H9 (cell line): ENCODE results near the gene HNRNPD. TPM values are rescaled to one million over a fixed set of nuclear protein-coding genes. Genes with fewer than 3 reads are reported as not detected.

Source experiments
- DNase-seq: peaks from one replicate; pipeline ENCODE4 v3.0.0-alpha.2; 2017
- H2AFZ ChIP-seq: one replicate; pipeline ENCODE4 v1.6.1; 2013; ENCODE audit warnings: mild to moderate bottlenecking, low read length, control low read depth, moderate library complexity
- H2AK5ac ChIP-seq: 2 replicates; pipeline ENCODE4 v1.6.1; 2013; ENCODE audit warnings: low read length, control low read depth, mixed read lengths; ENCODE audit not compliant: insufficient read length
- H2BK120ac ChIP-seq: one replicate; pipeline ENCODE4 v1.6.1; 2013; ENCODE audit warnings: low read depth, mild to moderate bottlenecking, low read length, control low read depth, inconsistent platforms; ENCODE audit not compliant: poor library complexity, severe bottlenecking
- H2BK12ac ChIP-seq: 2 replicates; pipeline ENCODE4 v1.6.1; 2013; ENCODE audit warnings: low read length, control low read depth, mixed read lengths, low read depth; ENCODE audit not compliant: insufficient read length
- H2BK15ac ChIP-seq: 2 replicates; pipeline ENCODE4 v1.6.1; 2013; ENCODE audit warnings: low read depth, low read length, control low read depth
- H2BK20ac ChIP-seq: one replicate; pipeline ENCODE4 v1.6.1; 2013; ENCODE audit warnings: low read depth, mild to moderate bottlenecking, low read length, control low read depth, inconsistent platforms; ENCODE audit not compliant: poor library complexity, severe bottlenecking
- H2BK5ac ChIP-seq: 2 replicates; pipeline ENCODE4 v1.6.1; 2013; ENCODE audit warnings: low read length, control low read depth, mixed read lengths; ENCODE audit not compliant: insufficient read length
- H3K14ac ChIP-seq: 2 replicates; pipeline ENCODE4 v1.6.1; 2013; ENCODE audit warnings: low read length, control low read depth; ENCODE audit not compliant: insufficient read depth
- H3K18ac ChIP-seq: 2 replicates; pipeline ENCODE4 v1.6.1; 2013; ENCODE audit warnings: low read depth, mild to moderate bottlenecking, mixed read lengths, low read length, control low read depth; ENCODE audit not compliant: insufficient read length
- H3K23ac ChIP-seq: 2 replicates; pipeline ENCODE4 v1.6.1; 2013; ENCODE audit warnings: low read length, control low read depth, mixed read lengths, low read depth; ENCODE audit not compliant: insufficient read length
- H3K23me2 ChIP-seq: 2 replicates; pipeline ENCODE4 v1.6.1; 2013; ENCODE audit warnings: low read depth, mild to moderate bottlenecking, mixed read lengths, low read length, control low read depth; ENCODE audit not compliant: insufficient read length, poor library complexity, severe bottlenecking
- H3K27ac ChIP-seq: 2 replicates; pipeline ENCODE4 v1.5.1; 2013; ENCODE audit warnings: low read length, control low read depth, mixed read lengths, low read depth; ENCODE audit not compliant: insufficient read length
- H3K27me3 ChIP-seq: 2 replicates; pipeline ENCODE4 v1.6.1; 2013; ENCODE audit warnings: low read length, control low read depth, inconsistent platforms; ENCODE audit not compliant: insufficient read depth
- H3K4ac ChIP-seq: 2 replicates; pipeline ENCODE4 v1.6.1; 2013; ENCODE audit warnings: low read depth, mild to moderate bottlenecking, control low read depth, inconsistent platforms, low read length, moderate library complexity
- H3K4me1 ChIP-seq: 2 replicates; pipeline ENCODE4 v1.6.1; 2013; ENCODE audit warnings: low read length, control low read depth, inconsistent platforms; ENCODE audit not compliant: insufficient read depth
- H3K4me2 ChIP-seq: 2 replicates; pipeline ENCODE4 v1.6.1; 2013; ENCODE audit warnings: low read length, control low read depth, mixed read lengths; ENCODE audit not compliant: insufficient read length, insufficient read depth
- H3K56ac ChIP-seq: 2 replicates; pipeline ENCODE4 v1.6.1; 2013; ENCODE audit warnings: low read depth, mild to moderate bottlenecking, mixed read lengths, low read length, control low read depth; ENCODE audit not compliant: insufficient read length
- H3K79me1 ChIP-seq: 2 replicates; pipeline ENCODE4 v1.6.1; 2013; ENCODE audit warnings: low read depth, mild to moderate bottlenecking, moderate library complexity, low read length, control low read depth, inconsistent platforms; ENCODE audit not compliant: insufficient read depth, poor library complexity, severe bottlenecking
- H3K79me2 ChIP-seq: 2 replicates; pipeline ENCODE4 v1.6.1; 2013; ENCODE audit warnings: low read length, control low read depth, inconsistent platforms; ENCODE audit not compliant: insufficient read depth
- H3K9ac ChIP-seq: 2 replicates; pipeline ENCODE4 v1.6.1; 2013; ENCODE audit warnings: low read length, control low read depth, mixed read lengths; ENCODE audit not compliant: insufficient read length; ENCODE audit errors: extremely low read depth
- H3K9me3 ChIP-seq: one replicate; pipeline ENCODE4 v1.6.1; 2013; ENCODE audit warnings: low read depth, low read length, inconsistent platforms; ENCODE audit not compliant: control insufficient read depth
- H3T11ph ChIP-seq: one replicate; pipeline ENCODE4 v1.6.1; 2013; ENCODE audit warnings: mild to moderate bottlenecking, low read length, control low read depth, inconsistent platforms
- H4K20me1 ChIP-seq: one replicate; pipeline ENCODE4 v1.6.1; 2013; ENCODE audit not compliant: control insufficient read depth, insufficient read length, insufficient read depth
- H4K5ac ChIP-seq: 2 replicates; pipeline ENCODE4 v1.6.1; 2013; ENCODE audit warnings: low read depth, mild to moderate bottlenecking, mixed read lengths, low read length, control low read depth; ENCODE audit not compliant: insufficient read length
- H4K8ac ChIP-seq: replicated peaks from 2 replicates; pipeline ENCODE4 v1.6.1; 2013; ENCODE audit warnings: low read length, control low read depth, mixed read lengths, low read depth; ENCODE audit not compliant: insufficient read length
- H4K91ac ChIP-seq: 2 replicates; pipeline ENCODE4 v1.6.1; 2013; ENCODE audit warnings: low read depth, mild to moderate bottlenecking, moderate library complexity, mixed read lengths, low read length, control low read depth; ENCODE audit not compliant: insufficient read length
- H3K27ac Mint-ChIP-seq, 3 experiments: 2 replicates in 2 of 3; 3 replicates in 1 of 3; pipeline ENCODE4 v1.8.0; 2020 to 2021; ENCODE audit warnings: mixed read lengths in 3 of 3, mild to moderate bottlenecking in 1 of 3, moderate library complexity in 1 of 3
- H3K27me3 Mint-ChIP-seq: 2 replicates; pipeline ENCODE4 v1.8.0; 2021; ENCODE audit warnings: low read depth, mild to moderate bottlenecking, moderate library complexity, mixed read lengths
- H3K36me3 Mint-ChIP-seq, 3 experiments: 2 replicates in 2 of 3; 3 replicates in 1 of 3; pipeline ENCODE4 v1.8.0; 2020 to 2021; ENCODE audit warnings: low read depth in 3 of 3, mixed read lengths in 3 of 3; ENCODE audit not compliant: insufficient read depth in 1 of 3
- H3K4me1 Mint-ChIP-seq, 2 experiments: 2 replicates each; pipeline ENCODE4 v1.8.0; 2020; ENCODE audit warnings: mixed read lengths in 2 of 2
- H3K4me3 Mint-ChIP-seq, 2 experiments: 2 replicates in 1 of 2; 3 replicates in 1 of 2; pipeline ENCODE4 v1.8.0; 2020 to 2021; ENCODE audit warnings: mild to moderate bottlenecking in 2 of 2, mixed read lengths in 2 of 2, moderate library complexity in 1 of 2
- H3K9me3 Mint-ChIP-seq, 2 experiments: 2 replicates in 1 of 2; 3 replicates in 1 of 2; pipeline ENCODE4 v1.8.0; 2020; ENCODE audit warnings: mild to moderate bottlenecking in 2 of 2, mixed read lengths in 2 of 2, moderate library complexity in 1 of 2
- WGBS: extraction: QIAGEN DNeasy Blood & Tissue Kit; methylation state at CpG from one replicate; pipeline ENCODE4 v1.1.7; 2013; ENCODE audit warnings: missing lambda C conversion rate, low lambda C conversion rate, mixed read lengths; ENCODE audit not compliant: insufficient read length; ENCODE audit errors: extremely low coverage; 5-methylcytosine and 5-hydroxymethylcytosine counted together
- total RNA-seq: library from RNA; stranded (reverse); gene quantifications from 2 replicates; pipeline ENCODE4 v1.2.1, GENCODE V29; 2021
- TF ChIP-seq, protein P1 (sequence below): fragments of 200-600 bp; sonication (generic); conservative IDR thresholded peaks from 3 replicates; pipeline ENCODE4 v1.8.0; 2021; ENCODE audit warnings: antibody characterized with exemption, mild to moderate bottlenecking

HNRNPD gene
- total RNA-seq, 1 experiment from 2014 or later, result 611 TPM

DNA sequence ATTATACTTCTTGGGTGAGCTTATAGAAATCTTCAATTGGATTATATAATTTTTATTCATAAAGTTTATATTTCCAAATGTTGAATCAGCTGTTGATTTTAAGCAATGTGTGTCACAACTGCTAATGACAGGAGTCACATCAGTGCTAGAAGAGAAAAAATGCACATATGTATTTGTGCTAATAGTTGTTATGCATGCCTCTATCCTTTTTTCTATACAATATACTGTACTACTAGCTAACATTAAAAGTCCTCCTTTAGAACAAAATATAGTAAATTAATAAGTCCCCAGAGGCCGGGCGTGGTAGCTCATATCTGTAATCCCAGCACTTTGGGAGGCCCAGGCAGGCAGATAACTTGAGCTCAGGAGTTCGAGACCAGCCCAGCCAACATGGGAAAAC lies 23.7 kb upstream of the HNRNPD start:
- peaks cover 6% of the 10 kb centered on the region in 2 experiments; a peak in 3 of 4 replicates for H3K4me1 Mint-ChIP-seq
- Histone ChIP-seq H2BK120ac (no peak overlapping the region), H3K9ac (no peak overlapping the region), H3K18ac (no peak overlapping the region), H3K27ac (no peak overlapping the region), H3K14ac (no peak overlapping the region), H3K79me1 (no peaks in the 10 kb centered on the region), H3K23ac (no peak overlapping the region), H3K56ac (no peak overlapping the region), H4K20me1 (no peaks in the 10 kb centered on the region), H3K4me1 (no peaks in the 10 kb centered on the region), H2BK15ac (no peak overlapping the region), H3K9me3 (no peaks in the 10 kb centered on the region), H3K23me2 (no peaks in the 10 kb centered on the region), H4K91ac (no peak overlapping the region), H3T11ph (no peak overlapping the region), H3K4ac (no peak overlapping the region), H2BK5ac (no peak overlapping the region), H2BK20ac (no peak overlapping the region), H4K8ac (no peak overlapping the region), H3K4me2 (no peak overlapping the region), H3K79me2 (no peaks in the 10 kb centered on the region), H2AFZ (no peak overlapping the region), H4K5ac (no peak overlapping the region), H2BK12ac (no peak overlapping the region), H2AK5ac (no peak overlapping the region), H3K27me3 (no peaks in the 10 kb centered on the region)
- H3K27me3 Mint-ChIP-seq, result no peaks in the 10 kb centered on the region
- H3K4me3 Mint-ChIP-seq, result no peak overlapping the region
- WGBS, result no CpG with 5 or more reads among the region's 3 CpGs
- H3K9me3 Mint-ChIP-seq, result no peaks in the 10 kb centered on the region; a peak in 1 of 5 replicates
- no peak for DNase-seq
- no peaks in the 10 kb centered on the region for H3K36me3 Mint-ChIP-seq
- no peak overlapping the region for H3K27ac Mint-ChIP-seq
- TF ChIP-seq, protein P1, sequence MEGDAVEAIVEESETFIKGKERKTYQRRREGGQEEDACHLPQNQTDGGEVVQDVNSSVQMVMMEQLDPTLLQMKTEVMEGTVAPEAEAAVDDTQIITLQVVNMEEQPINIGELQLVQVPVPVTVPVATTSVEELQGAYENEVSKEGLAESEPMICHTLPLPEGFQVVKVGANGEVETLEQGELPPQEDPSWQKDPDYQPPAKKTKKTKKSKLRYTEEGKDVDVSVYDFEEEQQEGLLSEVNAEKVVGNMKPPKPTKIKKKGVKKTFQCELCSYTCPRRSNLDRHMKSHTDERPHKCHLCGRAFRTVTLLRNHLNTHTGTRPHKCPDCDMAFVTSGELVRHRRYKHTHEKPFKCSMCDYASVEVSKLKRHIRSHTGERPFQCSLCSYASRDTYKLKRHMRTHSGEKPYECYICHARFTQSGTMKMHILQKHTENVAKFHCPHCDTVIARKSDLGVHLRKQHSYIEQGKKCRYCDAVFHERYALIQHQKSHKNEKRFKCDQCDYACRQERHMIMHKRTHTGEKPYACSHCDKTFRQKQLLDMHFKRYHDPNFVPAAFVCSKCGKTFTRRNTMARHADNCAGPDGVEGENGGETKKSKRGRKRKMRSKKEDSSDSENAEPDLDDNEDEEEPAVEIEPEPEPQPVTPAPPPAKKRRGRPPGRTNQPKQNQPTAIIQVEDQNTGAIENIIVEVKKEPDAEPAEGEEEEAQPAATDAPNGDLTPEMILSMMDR, result no peak
